Astrocyte of the cerebellum (primary cell): ENCODE results near the gene DIAPH2.
A peak's percentile ranks its signal among the peaks of the same experiment; 100 is the strongest.

ENCODE experiments used
- DNase-seq: peaks from one replicate; pipeline ENCODE4 v3.0.0-alpha.2; 2011; ENCODE audit warnings: low read depth
- H3K4me3 ChIP-seq: 2 replicates; pipeline ENCODE4 v1.5.1; 2011; ENCODE audit warnings: mild to moderate bottlenecking, low read depth, low read length, moderate library complexity
- in situ Hi-C: cut with HindIII; loops from 2 replicates; pipeline ENCODE4 v1.10.0; 2017; ENCODE audit warnings: low sequenced_read_pairs
- TF ChIP-seq, protein P1 (sequence below): IDR thresholded peaks from 2 replicates; pipeline ENCODE4 v1.5.1; 2012; ENCODE audit warnings: low read length, low read depth, moderate library complexity, mild to moderate bottlenecking; ENCODE audit errors: missing control alignments

The DIAPH2 gene

DNA sequence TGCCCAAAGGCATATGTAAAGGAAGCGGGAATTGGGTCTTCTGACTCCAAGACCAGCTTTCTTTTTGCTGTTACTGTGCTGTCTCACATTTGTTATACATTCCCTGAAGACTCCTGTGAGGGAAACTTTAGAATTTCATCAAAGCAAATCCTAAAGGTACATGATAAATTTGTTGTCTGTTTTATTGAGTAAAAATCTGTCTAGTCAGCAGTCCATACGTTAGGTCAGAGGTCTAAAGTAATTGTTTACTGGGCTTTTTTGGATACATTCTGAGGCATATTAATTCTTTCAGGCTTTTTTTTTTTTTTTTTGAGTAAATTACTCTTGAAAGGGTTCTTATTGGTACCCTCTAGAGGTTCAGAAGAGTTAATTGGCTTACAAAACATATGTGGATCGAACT lies 546.3 kb downstream of the DIAPH2 start:
- in situ Hi-C loops: no loop called here
- TF ChIP-seq, protein P1, sequence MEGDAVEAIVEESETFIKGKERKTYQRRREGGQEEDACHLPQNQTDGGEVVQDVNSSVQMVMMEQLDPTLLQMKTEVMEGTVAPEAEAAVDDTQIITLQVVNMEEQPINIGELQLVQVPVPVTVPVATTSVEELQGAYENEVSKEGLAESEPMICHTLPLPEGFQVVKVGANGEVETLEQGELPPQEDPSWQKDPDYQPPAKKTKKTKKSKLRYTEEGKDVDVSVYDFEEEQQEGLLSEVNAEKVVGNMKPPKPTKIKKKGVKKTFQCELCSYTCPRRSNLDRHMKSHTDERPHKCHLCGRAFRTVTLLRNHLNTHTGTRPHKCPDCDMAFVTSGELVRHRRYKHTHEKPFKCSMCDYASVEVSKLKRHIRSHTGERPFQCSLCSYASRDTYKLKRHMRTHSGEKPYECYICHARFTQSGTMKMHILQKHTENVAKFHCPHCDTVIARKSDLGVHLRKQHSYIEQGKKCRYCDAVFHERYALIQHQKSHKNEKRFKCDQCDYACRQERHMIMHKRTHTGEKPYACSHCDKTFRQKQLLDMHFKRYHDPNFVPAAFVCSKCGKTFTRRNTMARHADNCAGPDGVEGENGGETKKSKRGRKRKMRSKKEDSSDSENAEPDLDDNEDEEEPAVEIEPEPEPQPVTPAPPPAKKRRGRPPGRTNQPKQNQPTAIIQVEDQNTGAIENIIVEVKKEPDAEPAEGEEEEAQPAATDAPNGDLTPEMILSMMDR: no peak
- no peak overlapping the region for H3K4me3 ChIP-seq
- DNase-seq: no peak

DNA sequence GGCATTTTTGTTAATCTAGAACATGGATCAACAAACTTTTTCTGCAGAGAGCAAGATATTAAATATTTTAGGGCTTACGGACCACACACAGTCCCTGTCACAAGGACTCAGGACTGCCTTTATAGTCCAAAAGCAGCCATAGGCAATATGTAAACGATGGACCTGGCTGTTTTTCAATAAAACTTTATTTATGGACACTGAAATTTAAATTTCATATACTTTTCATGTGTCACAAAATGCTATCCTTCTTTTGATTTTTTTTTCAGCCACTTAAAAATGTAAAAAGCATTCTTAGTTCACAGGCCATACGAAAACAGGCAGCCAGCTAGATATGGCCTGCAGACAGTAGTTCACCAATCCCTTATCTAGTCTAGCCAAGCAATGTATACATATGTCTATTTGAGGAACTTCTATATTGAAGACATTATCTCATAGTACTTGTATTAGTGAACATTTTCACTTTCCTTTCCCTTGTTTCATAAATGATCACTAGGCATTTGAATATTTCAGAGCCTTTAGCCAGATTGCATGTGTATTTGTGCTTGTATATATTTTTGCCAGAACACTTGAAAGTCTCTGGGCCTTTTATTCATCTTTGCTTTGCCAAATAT lies 549.9 kb downstream of the DIAPH2 start:
- H3K4me3 ChIP-seq: no peak overlapping the region
- DNase-seq: no peak
- TF ChIP-seq, protein P1: no peak
- in situ Hi-C loops: no loop called here

DNA sequence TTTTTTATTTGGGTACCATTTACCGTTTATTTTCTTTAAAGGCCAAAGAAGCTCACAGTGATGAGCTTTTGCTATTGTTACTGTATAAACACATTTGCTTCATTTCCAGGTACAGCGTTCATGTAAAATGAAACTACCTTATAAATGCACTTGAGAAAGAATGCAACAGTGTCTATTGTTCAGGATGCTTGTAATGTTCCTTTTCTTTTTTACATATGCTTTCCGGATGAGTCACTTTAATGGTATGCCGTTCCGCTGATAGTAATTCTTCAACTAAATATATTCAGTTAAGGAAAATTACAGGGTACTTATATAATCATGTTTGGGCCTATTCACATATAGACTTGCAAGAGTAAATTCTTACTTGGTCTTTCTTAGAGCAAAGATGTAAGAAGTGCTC lies 554.0 kb downstream of the DIAPH2 start:
- in situ Hi-C loops: no loop called here
- DNase-seq: peak; percentile 33
- no peak overlapping the region for H3K4me3 ChIP-seq
- TF ChIP-seq, protein P1: no peak

DNA sequence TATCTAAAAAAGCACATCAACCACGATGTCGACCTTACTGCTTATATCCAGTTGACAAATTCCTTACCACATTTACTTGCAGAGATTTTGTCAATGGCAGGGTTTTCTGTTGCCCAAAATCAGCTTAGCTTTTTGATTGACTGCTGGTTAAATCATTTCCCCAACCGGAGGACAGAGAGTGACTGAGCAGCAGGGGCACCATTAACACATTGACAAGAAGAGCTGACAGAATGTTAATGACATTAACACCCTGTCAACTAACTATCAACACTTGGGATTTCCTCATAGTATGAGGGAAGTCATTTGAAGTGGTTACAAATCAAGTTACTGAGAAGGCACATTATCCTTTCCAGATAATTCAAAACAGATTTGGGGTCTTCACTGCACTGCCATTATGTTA lies 567.5 kb downstream of the DIAPH2 start:
- no peak for DNase-seq
- TF ChIP-seq, protein P1: no peak
- in situ Hi-C loops: no loop called here
- no peak overlapping the region for H3K4me3 ChIP-seq

DNA sequence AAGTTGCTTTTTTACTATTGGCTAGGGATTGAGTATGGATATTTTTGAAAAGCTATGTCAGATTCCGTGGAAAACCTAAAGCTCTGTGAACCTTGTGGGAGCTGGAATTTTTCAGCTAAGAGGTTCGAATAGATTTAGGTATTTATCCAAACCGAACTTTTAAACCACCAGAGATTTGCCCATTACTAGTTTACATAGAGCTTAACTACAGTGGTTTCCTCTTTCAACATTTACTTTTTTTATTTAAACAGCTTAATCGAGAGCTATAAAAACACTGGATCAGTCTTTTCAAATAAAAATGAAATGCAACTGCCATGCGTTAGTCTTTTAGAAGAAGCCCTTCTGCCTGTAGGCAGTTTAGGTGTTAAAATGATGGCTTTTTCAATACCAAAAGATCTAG lies 576.0 kb downstream of the DIAPH2 start:
- DNase-seq: no peak
- H3K4me3 ChIP-seq: no peak overlapping the region
- in situ Hi-C loops: no loop called here
- TF ChIP-seq, protein P1: no peak

DNA sequence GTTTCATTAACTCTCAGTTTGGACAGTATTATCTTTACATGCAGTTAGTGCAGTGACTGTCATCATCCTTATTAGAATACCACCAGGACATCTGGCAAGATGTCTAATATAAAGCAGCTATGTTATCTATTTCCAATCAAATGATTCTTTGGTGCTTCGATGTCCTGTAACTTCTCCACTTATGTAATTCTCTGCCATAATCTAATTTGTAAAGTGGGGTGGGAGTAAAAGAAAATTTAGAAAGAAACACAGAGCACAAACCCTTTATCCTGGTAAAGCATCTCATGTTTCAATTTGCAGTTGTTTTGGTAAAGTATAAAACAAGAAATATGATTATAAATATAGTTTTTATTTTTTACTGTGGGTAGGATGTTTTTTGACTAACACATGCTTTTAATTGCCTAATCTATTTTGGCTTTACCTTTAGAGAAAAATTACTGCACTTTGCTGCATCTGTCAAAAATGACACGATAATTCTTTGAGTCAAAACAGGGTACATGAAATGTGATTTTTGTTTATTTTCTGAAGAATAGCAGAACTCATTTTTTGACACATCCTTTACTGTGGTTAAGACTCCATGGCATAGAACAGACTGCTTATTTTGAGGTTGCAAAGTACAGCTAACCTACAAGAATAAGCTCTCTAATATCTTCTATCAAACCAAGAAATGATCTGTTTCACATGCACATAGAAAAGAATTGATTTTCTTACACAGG lies 581.9 kb downstream of the DIAPH2 start:
- in situ Hi-C loops: no loop called here
- no peak overlapping the region for H3K4me3 ChIP-seq
- TF ChIP-seq, protein P1: no peak
- DNase-seq: no peak
